Stimulated activated CD8-positive, alpha-beta memory T cell treated with anti-CD3 and anti-CD28 coated beads, Interleukin-7, amount 100 ng/mL, for 24 hours (primary cell): ENCODE results near the gene GDI2.
"Not testable (repeated sequence)": the region's sequence is repeated elsewhere in the genome, so short reads cannot be mapped to it uniquely, and the experiment has no call there.

Source experiments
- DNase-seq: peaks from one replicate; pipeline ENCODE4 v3.0.0-alpha.2; 2020; ENCODE audit warnings: low read depth

Gene GDI2

DNA sequence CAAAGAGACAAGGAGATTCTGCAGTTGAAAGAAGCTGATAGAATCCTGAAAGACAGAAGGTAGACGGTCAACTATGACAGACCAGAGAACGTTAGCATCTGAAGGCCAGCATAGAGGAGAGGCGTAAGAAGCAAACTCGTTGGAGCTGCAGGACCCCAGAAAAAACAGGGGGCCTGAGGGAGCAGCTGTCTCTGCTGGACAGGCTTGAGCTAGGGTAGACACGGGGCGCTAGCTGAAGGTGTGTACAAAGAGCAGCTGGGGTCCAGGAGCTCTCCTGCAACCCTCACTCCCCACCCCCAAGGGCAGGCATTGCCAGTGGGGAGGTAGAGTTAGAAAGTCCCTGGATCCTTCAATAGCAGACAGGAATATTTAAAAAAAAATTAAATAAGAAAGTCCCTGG lies 14.6 kb upstream of the GDI2 start:
- DNase-seq, result no peak

- DNase-seq, result not testable (repeated sequence)
Measured at GRCh38 chr10:5826511-5826910, 13.3 kb upstream of the GDI2 start.

DNA sequence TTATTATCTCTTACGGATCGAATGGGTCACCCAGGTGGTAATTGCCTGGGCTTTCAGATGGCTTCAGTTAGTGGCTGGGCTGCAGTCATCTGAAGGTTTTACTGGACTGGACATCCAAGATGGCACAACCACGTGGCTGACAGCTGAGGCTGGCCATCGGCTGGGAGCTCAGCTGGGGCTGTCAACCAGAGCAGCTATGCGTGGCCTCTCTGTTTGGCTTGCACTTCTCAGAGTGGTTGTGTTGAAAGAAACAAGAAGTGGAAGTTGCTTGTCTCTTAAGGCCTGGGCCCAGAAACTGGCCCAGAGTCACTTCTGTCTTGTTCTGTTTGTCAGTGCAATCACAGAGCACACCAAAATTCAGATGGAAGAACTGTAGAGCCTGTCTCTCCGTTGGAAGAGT lies 5.7 kb upstream of the GDI2 start:
- DNase-seq, result no peak

DNA sequence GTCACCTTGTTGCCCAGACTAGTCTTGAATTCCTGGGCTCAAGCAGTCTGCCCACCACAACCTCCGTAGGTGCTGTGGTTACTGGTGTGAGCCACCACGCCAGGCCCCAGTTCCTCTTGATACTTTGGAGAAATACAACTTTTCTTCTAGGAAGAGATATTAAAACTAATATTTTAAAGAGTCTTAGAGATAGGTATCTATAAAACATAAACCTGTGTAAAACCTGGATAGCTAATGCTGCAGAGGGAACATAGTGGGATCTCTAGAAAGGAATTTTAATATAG lies 4.8 kb upstream of the GDI2 start:
- DNase-seq, result no peak

GRCh38 chr10:5817322-5818047 lies 4.3 kb upstream of the GDI2 start:
- DNase-seq, result no peak

GRCh38 chr10:5816170-5816569 lies 2.9 kb upstream of the GDI2 start:
- DNase-seq, result no peak

GRCh38 chr10:5814110-5815107 lies 1.2 kb upstream of the GDI2 start:
- DNase-seq, result no peak

DNA sequence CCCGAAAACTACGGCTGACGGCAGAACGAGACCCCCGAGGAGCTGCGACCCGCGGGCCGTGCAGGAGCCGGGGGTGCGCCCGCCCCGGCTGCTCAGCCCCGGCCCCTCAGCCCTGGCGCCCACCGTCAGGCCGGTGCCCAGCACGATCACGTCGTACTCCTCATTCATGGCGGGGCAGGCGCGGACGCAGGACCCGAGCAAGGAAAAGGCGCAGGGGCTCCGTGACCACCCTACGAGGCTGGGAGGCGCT lies 218 bp downstream of the GDI2 start:
- no peak for DNase-seq

GRCh38 chr10:5812283-5813090 lies 747 bp downstream of the GDI2 start:
- DNase-seq, result no peak

- DNase-seq, result no peak
Measured at GRCh38 chr10:5811387-5811821, 1.8 kb downstream of the GDI2 start.

- DNase-seq, result no peak
Measured at GRCh38 chr10:5810225-5810624, 3.0 kb downstream of the GDI2 start.

- no peak for DNase-seq
Measured at GRCh38 chr10:5809527-5810154, 3.6 kb downstream of the GDI2 start.

DNA sequence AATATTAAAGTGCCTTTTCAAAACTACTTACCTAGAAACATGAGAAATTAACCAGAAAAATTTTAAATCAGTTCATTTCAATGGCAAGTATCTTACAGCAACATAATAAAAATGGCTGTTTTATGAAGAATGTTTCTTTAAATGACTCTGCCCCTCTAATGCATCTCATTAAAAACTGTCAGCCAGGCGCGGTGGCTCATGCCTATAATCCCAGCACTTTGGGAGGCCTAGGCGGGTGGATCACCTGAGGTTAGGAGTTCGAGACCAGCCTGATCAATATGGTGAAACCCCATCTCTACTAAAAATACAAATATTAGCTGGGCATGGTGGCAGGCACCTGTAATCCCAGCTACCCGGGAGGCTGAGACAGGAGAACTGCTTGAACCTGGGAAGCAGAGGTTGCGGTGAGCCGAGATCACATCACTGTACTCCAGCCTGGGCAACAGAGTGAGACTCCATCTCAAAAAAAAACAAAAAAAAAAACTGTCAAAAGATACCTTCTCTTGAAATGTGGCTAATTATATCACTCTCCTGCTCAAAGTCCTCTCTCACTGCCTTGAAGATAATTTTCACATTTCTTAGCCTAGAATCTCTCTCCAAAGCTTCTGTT lies 4.3 kb downstream of the GDI2 start:
- not testable (repeated sequence) for DNase-seq

DNA sequence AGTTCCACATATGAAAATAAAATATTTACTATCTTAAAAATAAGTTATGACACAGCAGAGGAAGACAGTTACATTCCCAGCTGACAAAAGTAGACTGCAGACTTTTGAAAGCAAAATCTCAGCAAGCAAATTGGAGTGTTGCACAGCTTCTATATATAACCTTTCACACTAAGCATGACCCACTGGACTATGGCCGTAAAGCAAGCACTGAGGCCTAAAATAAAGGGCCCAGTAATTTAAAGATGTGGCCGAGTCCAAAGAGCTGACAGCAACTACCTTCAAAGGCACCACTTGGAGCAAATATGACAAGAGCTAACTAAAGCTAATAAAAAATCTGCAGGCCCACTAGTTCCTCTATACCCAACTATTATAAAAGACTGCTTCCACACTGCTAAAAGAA lies 6.5 kb downstream of the GDI2 start:
- no peak for DNase-seq

- DNase-seq, result no peak
Measured at GRCh38 chr10:5805711-5806110, 7.5 kb downstream of the GDI2 start.

GRCh38 chr10:5805260-5805659 lies 8.0 kb downstream of the GDI2 start:
- DNase-seq, result no peak

DNA sequence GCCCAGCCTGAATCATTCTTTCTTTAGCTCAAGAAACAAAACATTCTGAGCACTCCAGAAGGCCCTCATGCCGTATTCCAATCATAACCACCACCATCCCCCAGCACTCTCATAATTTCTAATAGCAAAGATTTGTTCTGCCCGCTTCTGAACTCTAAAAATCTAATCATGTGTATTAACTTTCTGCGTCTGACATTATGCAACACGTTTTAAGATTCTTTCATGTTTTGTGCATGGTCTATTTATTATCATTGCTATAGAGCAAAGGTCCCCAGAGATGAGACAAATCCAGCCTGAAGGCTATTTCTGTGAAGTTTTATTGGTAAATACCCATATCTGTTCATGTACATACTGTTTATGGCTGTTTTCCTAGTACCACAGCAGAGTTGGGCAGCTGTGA lies 8.8 kb downstream of the GDI2 start:
- no peak for DNase-seq

- no peak for DNase-seq
Measured at GRCh38 chr10:5800782-5801181, 12.5 kb downstream of the GDI2 start.

- no peak for DNase-seq
Measured at GRCh38 chr10:5794236-5794635, 19.0 kb downstream of the GDI2 start.

DNA sequence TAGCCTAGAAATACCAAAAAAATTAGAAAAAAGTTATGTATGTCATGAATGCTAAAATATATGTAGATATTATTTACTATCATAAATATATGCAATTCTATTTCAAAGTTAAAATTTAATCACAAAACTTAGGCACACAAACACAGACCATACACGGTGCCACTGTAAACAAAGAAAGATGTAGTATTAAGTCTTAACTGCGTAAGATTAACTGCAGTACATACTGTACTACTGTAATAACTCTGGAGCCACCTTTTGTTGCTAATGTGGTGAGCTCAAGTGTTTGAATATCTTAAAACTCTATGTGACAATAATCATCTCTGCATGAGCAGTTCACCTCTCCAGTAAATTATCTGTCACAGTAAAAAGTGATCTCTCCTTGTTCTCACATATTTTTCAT lies 23.6 kb downstream of the GDI2 start:
- no peak for DNase-seq

DNA sequence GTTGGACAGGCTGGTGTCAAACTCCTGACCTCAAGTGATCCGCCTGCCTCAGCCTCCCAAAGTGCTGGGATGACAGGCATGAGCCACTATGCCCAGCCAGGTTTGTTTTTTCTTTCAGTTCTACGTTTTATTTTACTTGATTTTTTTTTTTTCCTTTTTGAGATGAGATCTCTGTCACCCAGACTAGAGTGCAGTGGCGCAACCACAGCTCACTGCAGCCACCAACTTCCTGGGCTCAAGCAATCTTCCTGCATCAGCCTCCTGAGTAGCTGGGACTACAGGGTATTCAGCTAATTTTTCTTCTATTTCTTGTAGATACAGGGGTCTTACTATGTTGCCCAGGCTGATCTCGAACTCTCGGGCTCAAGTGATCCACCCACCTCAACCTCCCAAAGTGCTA lies 24.3 kb downstream of the GDI2 start:
- no peak for DNase-seq

DNA sequence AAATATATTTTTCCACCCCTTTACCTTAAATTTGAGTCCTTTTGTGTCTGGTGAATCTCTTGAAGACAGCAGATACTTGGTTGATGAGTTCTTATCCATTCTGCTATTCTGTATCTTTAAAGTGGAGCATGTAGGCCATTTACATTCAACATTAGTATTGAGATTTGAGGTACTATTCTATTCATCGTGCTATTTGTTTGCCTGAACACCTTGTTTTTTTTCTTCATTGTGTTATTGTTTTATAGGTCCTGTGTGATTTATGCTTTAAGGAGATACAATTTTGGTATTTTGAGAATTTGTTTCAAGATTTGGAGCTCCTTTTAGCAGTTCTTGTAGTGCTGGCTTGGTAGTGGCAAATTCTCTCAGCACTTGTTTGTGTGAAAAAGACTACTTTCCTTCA lies 29.9 kb downstream of the GDI2 start:
- DNase-seq, result no peak
